ENCODE measurements around the gene IGHMBP2. TPM values are rescaled to one million over a fixed set of nuclear protein-coding genes. Genes with fewer than 3 reads are reported as not detected.

IGHMBP2 gene
- total RNA-seq, 2 donors from 2014 or later, result 32.8 to 62.9 TPM

DNA sequence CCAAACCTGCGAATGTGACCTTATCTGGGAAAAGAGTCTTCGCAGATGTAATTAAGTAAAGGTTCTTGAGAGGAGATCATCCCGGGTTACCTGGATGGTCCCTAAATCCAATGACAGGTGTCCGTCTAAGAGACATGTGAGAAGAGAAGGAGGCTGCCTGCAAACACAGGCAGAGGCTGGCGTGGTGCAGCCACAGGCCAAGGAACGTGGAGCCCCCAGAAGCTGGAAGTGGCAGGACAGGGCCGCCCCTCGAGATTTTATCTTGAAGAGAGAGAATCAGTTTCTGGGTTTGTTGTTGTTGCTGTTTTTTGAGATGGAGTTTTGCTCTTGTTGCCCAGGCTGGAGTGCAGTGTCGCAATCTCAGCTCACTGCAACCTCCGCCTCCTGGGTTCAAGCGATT lies 43.5 kb downstream of the IGHMBP2 start:
- H3K27ac Mint-ChIP-seq, result no peak overlapping the region
- no peak overlapping the region for H3K4me3 Mint-ChIP-seq
- no peaks in the 10 kb centered on the region for H3K9me3 Mint-ChIP-seq
- DNase-seq (ENCODE audit: low spot score) (no peak), ATAC-seq (no peak)
- no peaks in the 10 kb centered on the region for H3K27me3 Mint-ChIP-seq
- H3K4me1 Mint-ChIP-seq (ENCODE audit: low read depth in 2 of 2), result no peaks in the 10 kb centered on the region
- H3K36me3 Mint-ChIP-seq, result no peaks in the 10 kb centered on the region

DNA sequence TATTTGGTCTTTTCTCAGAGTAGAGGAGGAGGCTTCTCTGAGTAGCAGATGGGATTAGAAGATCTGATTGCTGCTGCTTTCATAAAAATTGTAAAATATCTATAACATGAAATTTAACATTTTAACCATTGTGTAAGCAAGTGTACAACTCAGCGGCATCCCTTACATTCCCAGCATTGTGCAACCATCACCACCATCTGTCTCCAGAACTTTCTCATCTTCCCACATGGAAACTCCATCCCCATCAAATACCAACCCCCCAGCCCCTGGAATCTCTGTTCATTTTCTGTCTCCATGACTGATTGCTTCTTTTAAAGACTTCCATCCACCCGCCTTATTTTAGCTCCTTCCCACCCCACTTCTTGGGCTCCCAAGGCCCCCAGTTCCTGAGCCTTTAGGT lies 44.8 kb downstream of the IGHMBP2 start:
- Mint-ChIP-seq H3K27me3 (no peaks in the 10 kb centered on the region), H3K4me1 (ENCODE audit: low read depth in 2 of 2) (no peaks in the 10 kb centered on the region), H3K27ac (no peak overlapping the region), H3K4me3 (no peak overlapping the region), H3K9me3 (no peaks in the 10 kb centered on the region), H3K36me3 (no peaks in the 10 kb centered on the region)
- DNase-seq (ENCODE audit: low spot score) (no peak), ATAC-seq (no peak)

GRCh38 chr11:68948935-68949334 lies 45.2 kb downstream of the IGHMBP2 start:
- Mint-ChIP-seq H3K27ac (no peak overlapping the region), H3K27me3 (no peaks in the 10 kb centered on the region), H3K9me3 (no peaks in the 10 kb centered on the region), H3K4me3 (no peak overlapping the region), H3K4me1 (ENCODE audit: low read depth in 2 of 2) (no peaks in the 10 kb centered on the region), H3K36me3 (no peaks in the 10 kb centered on the region)
- DNase-seq (ENCODE audit: low spot score), result no peak
- ATAC-seq, result no peak

- H3K9me3 Mint-ChIP-seq, result no peaks in the 10 kb centered on the region
- DNase-seq (ENCODE audit: low spot score) (no peak), ATAC-seq (no peak)
- H3K4me3 Mint-ChIP-seq, result no peak overlapping the region
- no peak overlapping the region for H3K27ac Mint-ChIP-seq
- no peaks in the 10 kb centered on the region for H3K27me3 Mint-ChIP-seq
- no peaks in the 10 kb centered on the region for H3K36me3 Mint-ChIP-seq
- H3K4me1 Mint-ChIP-seq (ENCODE audit: low read depth in 2 of 2), result no peaks in the 10 kb centered on the region
Observed at GRCh38 chr11:68950270-68950669, 46.6 kb downstream of the IGHMBP2 start.

GRCh38 chr11:68950762-68951161 lies 47.1 kb downstream of the IGHMBP2 start:
- Mint-ChIP-seq H3K27ac (no peak overlapping the region), H3K4me3 (no peak overlapping the region), H3K27me3 (no peaks in the 10 kb centered on the region), H3K36me3 (no peaks in the 10 kb centered on the region), H3K9me3 (no peaks in the 10 kb centered on the region), H3K4me1 (ENCODE audit: low read depth in 2 of 2) (no peaks in the 10 kb centered on the region)
- no peak for DNase-seq (ENCODE audit: low spot score)
- peak in 1 of 2 donors; percentile 40 for ATAC-seq

GRCh38 chr11:68954836-68955606 lies 51.3 kb downstream of the IGHMBP2 start:
- Mint-ChIP-seq H3K4me1 (ENCODE audit: low read depth in 2 of 2) (no peaks in the 10 kb centered on the region), H3K27ac (no peak overlapping the region), H3K9me3 (no peaks in the 10 kb centered on the region), H3K27me3 (no peaks in the 10 kb centered on the region), H3K36me3 (no peaks in the 10 kb centered on the region), H3K4me3 (no peak overlapping the region)
- ATAC-seq (no peak), DNase-seq (ENCODE audit: low spot score) (no peak)

DNA sequence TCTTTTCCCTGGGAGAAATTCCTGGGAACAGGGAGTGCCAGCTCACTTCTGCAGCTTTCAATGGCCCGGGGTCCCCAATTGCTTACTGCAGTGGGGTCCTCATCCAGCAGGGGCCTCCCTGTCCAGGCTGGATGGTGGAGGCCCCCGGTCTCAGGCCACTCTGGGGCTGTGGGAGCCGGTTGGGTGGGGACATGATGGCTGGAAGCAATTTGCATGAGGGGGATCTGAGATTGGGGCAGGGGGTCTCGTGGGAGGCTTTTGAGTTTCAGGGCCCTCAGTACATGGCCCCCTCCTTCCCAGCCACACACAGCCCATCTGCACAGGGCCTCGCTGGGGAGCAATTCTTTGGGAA lies 51.9 kb downstream of the IGHMBP2 start:
- Mint-ChIP-seq H3K9me3 (no peaks in the 10 kb centered on the region), H3K4me1 (ENCODE audit: low read depth in 2 of 2) (no peaks in the 10 kb centered on the region), H3K27me3 (no peaks in the 10 kb centered on the region), H3K36me3 (no peaks in the 10 kb centered on the region), H3K27ac (no peak overlapping the region), H3K4me3 (no peak overlapping the region)
- DNase-seq (ENCODE audit: low spot score), result no peak
- no peak for ATAC-seq

DNA sequence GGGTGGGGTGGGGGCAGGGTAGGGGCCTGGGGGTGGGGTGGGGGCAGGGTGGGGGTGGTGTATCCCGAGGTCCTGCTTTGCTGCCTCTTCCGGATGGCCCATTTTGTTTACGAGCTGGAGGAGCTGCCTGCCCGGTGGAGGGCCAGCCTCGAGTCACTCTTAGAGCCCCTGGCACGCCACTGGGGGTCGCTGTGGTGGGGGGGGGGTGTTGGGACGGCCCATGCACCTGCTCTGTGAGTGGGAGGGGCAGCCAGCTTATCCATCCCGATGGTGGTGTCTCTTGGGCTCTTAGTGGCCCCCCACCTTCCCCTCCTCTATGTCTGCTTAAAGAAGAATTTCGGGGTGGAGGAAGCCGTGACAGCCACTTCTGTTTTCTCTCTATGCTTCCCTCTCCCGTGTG lies 52.5 kb downstream of the IGHMBP2 start:
- H3K4me3 Mint-ChIP-seq, result no peak overlapping the region
- no peaks in the 10 kb centered on the region for H3K9me3 Mint-ChIP-seq
- H3K27ac Mint-ChIP-seq, result no peak overlapping the region
- no peaks in the 10 kb centered on the region for H3K36me3 Mint-ChIP-seq
- H3K27me3 Mint-ChIP-seq, result no peaks in the 10 kb centered on the region
- DNase-seq (ENCODE audit: low spot score) (no peak), ATAC-seq (peak in 1 of 2 donors; percentile 51)
- no peaks in the 10 kb centered on the region for H3K4me1 Mint-ChIP-seq (ENCODE audit: low read depth in 2 of 2)

GRCh38 chr11:68956547-68957254 lies 53.0 kb downstream of the IGHMBP2 start:
- H3K27me3 Mint-ChIP-seq, result no peaks in the 10 kb centered on the region
- no peak overlapping the region for H3K27ac Mint-ChIP-seq
- no peaks in the 10 kb centered on the region for H3K9me3 Mint-ChIP-seq
- no peak for DNase-seq (ENCODE audit: low spot score)
- H3K36me3 Mint-ChIP-seq, result no peaks in the 10 kb centered on the region
- peak in 1 of 2 donors; percentile 18 for ATAC-seq
- no peaks in the 10 kb centered on the region for H3K4me1 Mint-ChIP-seq (ENCODE audit: low read depth in 2 of 2)
- H3K4me3 Mint-ChIP-seq, result no peak overlapping the region

DNA sequence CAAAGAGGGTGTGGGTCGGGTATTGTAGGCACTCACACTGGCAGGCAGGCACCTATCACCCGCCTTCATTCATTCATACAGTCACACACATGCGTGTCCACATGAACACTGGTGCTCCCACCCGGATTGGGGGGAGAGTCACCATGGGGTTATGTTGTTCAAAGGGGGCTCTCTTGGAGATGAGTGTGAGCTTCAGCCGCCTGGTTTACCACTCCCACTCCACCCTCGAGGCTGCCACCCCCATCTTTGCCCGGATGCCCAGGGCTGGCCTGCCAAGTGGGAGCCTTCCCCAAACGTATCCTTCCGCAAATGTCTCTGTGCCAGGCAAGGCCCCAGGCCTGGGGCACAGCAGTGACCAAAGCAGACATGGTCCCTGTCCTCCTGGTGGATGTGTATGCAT lies 54.5 kb downstream of the IGHMBP2 start:
- Mint-ChIP-seq H3K27me3 (no peaks in the 10 kb centered on the region), H3K4me1 (ENCODE audit: low read depth in 2 of 2) (no peaks in the 10 kb centered on the region), H3K4me3 (no peak overlapping the region), H3K27ac (no peak overlapping the region), H3K9me3 (no peaks in the 10 kb centered on the region), H3K36me3 (no peaks in the 10 kb centered on the region)
- ATAC-seq (no peak), DNase-seq (ENCODE audit: low spot score) (no peak)

DNA sequence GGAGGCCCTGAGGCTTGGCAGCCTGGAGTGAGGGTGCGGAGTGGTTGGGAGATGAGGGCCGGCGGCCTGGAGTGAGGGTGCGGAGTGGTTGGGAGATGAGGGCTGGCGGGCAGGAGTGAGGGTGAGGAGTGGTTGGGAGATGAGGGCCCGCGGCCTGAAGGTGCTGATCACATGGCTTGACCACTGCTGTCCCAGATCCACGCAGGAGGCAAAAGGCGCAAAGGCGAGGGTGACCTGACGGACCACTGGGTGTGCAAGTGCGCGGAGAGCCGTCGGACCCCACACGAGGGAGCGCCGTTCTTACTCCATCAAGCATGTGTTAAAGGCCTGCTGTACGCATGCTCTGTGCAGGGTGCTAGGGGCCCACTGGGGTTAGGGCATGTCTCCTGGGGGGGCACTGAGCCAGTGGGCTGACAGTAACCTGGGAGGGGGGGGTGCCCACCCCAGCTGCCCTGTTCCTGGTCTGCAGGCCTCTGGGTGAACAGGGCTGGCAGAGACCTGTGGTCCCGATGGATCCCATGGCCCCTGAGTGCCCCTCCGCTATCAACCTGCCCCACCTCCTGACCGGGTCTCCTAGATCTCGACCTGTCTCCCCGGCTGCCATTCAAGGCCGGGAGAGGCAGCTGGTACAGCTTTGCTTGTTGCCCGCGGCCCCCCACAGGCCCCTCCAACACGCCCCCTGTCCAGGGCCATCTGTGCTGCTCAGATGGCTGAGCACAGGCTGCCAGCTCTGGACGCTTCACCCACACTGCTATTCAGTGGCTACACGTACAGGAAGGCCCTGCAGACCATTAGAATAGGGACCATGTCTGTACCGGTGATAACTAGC lies 56.0 kb downstream of the IGHMBP2 start:
- no peaks in the 10 kb centered on the region for H3K27me3 Mint-ChIP-seq
- H3K4me3 Mint-ChIP-seq, result no peak overlapping the region

DNA sequence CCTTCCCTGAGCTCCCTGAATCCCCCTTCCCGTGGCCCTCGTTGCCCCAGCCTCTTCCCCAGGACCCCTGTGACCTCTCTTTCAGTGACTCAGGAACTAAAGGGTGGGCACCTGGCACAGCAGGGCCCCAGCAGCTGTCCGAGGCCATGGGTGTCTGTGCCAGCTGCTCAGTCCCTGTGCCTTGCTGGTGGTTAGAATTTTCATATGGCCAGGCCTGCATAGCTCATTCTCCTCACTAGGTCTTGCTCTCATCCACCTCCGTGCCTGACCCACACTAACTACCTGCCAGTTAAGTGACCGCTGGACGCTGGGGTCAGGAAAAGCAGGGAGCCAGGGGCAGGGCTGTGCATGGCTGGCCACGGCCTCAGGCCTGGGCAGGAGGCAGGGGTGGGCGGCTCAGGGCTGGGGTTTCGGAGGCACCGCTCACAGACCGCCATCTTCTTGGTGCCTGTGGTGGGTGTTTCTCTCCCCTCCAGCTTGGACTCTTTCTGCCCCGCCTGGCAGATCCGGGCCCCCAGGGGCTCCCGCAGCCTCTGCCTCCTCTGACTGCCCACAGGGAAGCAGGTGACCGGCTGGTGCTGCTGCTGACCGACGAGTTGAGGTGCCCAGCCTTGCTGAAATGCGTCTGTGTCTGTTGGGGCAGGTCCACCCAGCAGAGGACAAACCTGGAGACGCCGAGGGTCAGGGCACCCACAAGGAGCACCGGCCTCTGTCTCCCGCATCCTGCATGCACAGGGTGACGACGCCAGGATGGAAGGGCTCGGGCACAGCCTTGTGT lies 56.8 kb downstream of the IGHMBP2 start:
- H3K9me3 Mint-ChIP-seq, result no peaks in the 10 kb centered on the region
- no peaks in the 10 kb centered on the region for H3K4me1 Mint-ChIP-seq (ENCODE audit: low read depth in 2 of 2)
- H3K36me3 Mint-ChIP-seq, result no peaks in the 10 kb centered on the region
- DNase-seq (ENCODE audit: low spot score) (peak; percentile 53), ATAC-seq (no peak)
- no peak overlapping the region for H3K4me3 Mint-ChIP-seq
- no peak overlapping the region for H3K27ac Mint-ChIP-seq
- H3K27me3 Mint-ChIP-seq, result no peaks in the 10 kb centered on the region

More for the DNA sequence above, 56.0 kb downstream of the IGHMBP2 start:
- no peaks in the 10 kb centered on the region for H3K36me3 Mint-ChIP-seq
- H3K9me3 Mint-ChIP-seq, result no peaks in the 10 kb centered on the region
- H3K27ac Mint-ChIP-seq, result no peak overlapping the region
- H3K4me1 Mint-ChIP-seq (ENCODE audit: low read depth in 2 of 2), result no peaks in the 10 kb centered on the region
- ATAC-seq (no peak), DNase-seq (ENCODE audit: low spot score) (peak; percentile 45)

DNA sequence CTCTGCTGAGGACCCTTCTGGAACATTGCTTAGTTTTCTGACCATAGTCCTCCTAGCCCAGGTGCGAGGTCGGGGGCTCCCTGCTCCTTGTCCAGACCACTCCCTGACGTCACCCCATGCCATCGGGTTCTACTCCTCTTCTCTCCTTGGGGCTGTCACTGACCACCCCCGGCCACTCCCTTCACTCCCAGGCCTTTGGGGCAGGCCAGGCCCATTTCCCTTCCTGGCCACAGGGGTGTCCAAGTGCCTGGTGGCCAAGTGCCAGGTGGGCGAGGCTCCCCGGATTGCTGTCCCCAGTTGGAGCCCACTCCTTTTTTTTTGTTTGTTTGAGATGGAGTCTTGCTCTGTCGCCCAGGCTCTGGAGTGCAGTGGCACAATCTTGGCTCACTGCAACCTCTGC lies 57.6 kb downstream of the IGHMBP2 start:
- no peak overlapping the region for H3K27ac Mint-ChIP-seq
- DNase-seq (ENCODE audit: low spot score) (no peak), ATAC-seq (no peak)
- H3K27me3 Mint-ChIP-seq, result no peaks in the 10 kb centered on the region
- no peaks in the 10 kb centered on the region for H3K9me3 Mint-ChIP-seq
- H3K4me1 Mint-ChIP-seq (ENCODE audit: low read depth in 2 of 2), result no peaks in the 10 kb centered on the region
- no peaks in the 10 kb centered on the region for H3K36me3 Mint-ChIP-seq
- H3K4me3 Mint-ChIP-seq, result no peak overlapping the region
